GM11168 (cell line): Measurements from ENCODE around the gene LCE1B.

Experiments
- in situ Hi-C: fragments of 300-500 bp; cut with MboI; formaldehyde crosslinking; loops from one replicate; pipeline ENCODE4 v1.12.0; 2022; ENCODE audit warnings: low sequenced_read_pairs; ENCODE audit not compliant: unreplicated experiment

The LCE1B gene

GRCh38 chr1:152811671-152812070, at the start of gene LCE1B:
Gene LCE1B, plus strand, starts transcription at chr1:152811971. Its CDS starts 476 bp downstream, at chr1:152812447.
- in situ Hi-C loops: no loop called here

- in situ Hi-C loops: no loop called here
Observed at GRCh38 chr1:152768847-152769533, 42.8 kb upstream of the LCE1B start.

GRCh38 chr1:152770411-152770810, 41.4 kb upstream of the LCE1B start:
- in situ Hi-C loops: no loop called here

GRCh38 chr1:152774875-152775274, 36.9 kb upstream of the LCE1B start, which contains the start of gene LCE1F:
Gene LCE1F, plus strand, starts transcription at chr1:152775140. Its CDS starts 1,232 bp downstream, at chr1:152776372.
- in situ Hi-C loops: no loop called here

- in situ Hi-C loops: no loop called here
Observed at GRCh38 chr1:152776361-152776760, 35.4 kb upstream of the LCE1B start.

GRCh38 chr1:152777510-152778137, 34.1 kb upstream of the LCE1B start:
- in situ Hi-C loops: no loop called here

GRCh38 chr1:152783095-152783494, 28.7 kb upstream of the LCE1B start:
- in situ Hi-C loops: no loop called here

GRCh38 chr1:152786077-152786476, 25.7 kb upstream of the LCE1B start, which contains the start of gene LCE1E:
Gene LCE1E, plus strand, starts transcription at chr1:152786257. Its CDS starts 1,043 bp downstream, at chr1:152787300.
- in situ Hi-C loops: no loop called here

- in situ Hi-C loops: no loop called here
Observed at GRCh38 chr1:152795686-152796085, 16.1 kb upstream of the LCE1B start.

GRCh38 chr1:152796421-152796820, 15.3 kb upstream of the LCE1B start, which contains the start of gene LCE1D:
Gene LCE1D, plus strand, starts transcription at chr1:152796721. Its CDS starts 1,074 bp downstream, at chr1:152797795.
- in situ Hi-C loops: no loop called here

- in situ Hi-C loops: no loop called here
Observed at GRCh38 chr1:152801333-152801732, 10.4 kb upstream of the LCE1B start.

GRCh38 chr1:152806576-152806975, 5.2 kb upstream of the LCE1B start, which contains the start of gene LCE1C:
Gene LCE1C, minus strand, starts transcription at chr1:152806651. Its CDS starts 1,173 bp downstream, at chr1:152805478.
- in situ Hi-C loops: no loop called here

- in situ Hi-C loops: no loop called here
Observed at GRCh38 chr1:152811050-152811449, 721 bp upstream of the LCE1B start.

GRCh38 chr1:152817309-152817708, 5.5 kb downstream of the LCE1B start:
- in situ Hi-C loops: no loop called here

GRCh38 chr1:152823294-152823693, 11.5 kb downstream of the LCE1B start:
- in situ Hi-C loops: no loop called here

GRCh38 chr1:152824964-152825363, 13.2 kb downstream of the LCE1B start:
- in situ Hi-C loops: no loop called here

GRCh38 chr1:152827173-152827572, 15.4 kb downstream of the LCE1B start, which contains the start of gene LCE1A:
Gene LCE1A, plus strand, starts transcription at chr1:152827473. Its CDS starts 0 bp downstream, at chr1:152827473.
- in situ Hi-C loops: no loop called here

GRCh38 chr1:152836870-152837269, 25.1 kb downstream of the LCE1B start:
- in situ Hi-C loops: no loop called here

GRCh38 chr1:152842556-152842955, 30.8 kb downstream of the LCE1B start, which contains the start of gene LCE6A:
Gene LCE6A, plus strand, starts transcription at chr1:152842856. Its CDS starts 665 bp downstream, at chr1:152843521.
- in situ Hi-C loops: no loop called here

- in situ Hi-C loops: no loop called here
Observed at GRCh38 chr1:152855661-152856060, 43.9 kb downstream of the LCE1B start.

- in situ Hi-C loops: no loop called here
Observed at GRCh38 chr1:152858062-152858461, 46.3 kb downstream of the LCE1B start.
